HG03066 (cell line): Measurements from ENCODE around the gene FXYD2.

ENCODE experiments used
- ATAC-seq: cut with Tn5 transposase; IDR thresholded peaks from one replicate; pipeline ENCODE4 v1.9.1; 2021; ENCODE audit warnings: low read depth; ENCODE audit not compliant: unreplicated experiment

The FXYD2 gene

DNA sequence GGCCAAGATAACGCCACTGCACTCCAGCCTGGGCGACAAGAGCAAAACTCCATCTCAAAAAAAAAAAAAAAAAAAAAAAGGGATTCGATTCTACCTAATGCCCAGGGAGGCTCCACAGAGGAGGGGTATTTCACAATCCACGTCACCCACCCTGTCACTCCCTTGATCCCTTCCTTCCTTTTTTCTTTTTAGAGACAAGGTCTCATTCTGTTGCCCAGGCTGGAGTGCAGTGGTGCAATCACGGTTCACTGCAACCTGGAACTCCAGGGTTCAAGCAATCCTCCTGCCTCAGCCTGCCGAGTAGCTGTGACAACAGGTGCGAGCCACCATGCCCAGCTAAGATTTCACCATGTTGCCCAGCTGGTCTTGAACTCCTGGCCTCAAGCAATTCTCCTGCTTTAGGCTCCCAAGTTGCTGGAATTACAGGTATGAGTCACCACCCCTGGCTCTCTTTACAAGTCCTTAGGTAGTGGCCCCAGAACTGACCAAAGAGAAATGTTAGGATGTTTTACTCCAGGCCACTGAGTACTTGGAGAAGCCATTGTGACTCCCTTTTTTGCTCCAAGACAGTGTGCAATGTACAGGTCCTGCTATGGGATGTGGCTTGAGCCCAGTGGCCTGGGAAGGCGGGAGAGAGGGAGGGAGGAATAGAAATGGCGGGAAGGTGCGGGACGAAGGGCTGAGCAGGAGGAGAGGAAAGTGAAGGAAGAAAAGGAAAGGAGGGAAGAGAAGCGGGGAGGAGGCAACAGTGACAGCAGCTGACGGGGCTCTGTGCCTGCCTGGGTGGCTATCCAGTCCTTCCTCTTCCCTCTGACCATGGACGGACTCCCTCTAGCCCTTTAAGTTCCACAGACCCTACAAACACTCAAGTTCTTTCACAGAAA, 11.8 kb upstream of the FXYD2 start:
- ATAC-seq, result no peak

- ATAC-seq, result no peak
Measured at GRCh38 chr11:117835576-117835975, 11.0 kb upstream of the FXYD2 start.

DNA sequence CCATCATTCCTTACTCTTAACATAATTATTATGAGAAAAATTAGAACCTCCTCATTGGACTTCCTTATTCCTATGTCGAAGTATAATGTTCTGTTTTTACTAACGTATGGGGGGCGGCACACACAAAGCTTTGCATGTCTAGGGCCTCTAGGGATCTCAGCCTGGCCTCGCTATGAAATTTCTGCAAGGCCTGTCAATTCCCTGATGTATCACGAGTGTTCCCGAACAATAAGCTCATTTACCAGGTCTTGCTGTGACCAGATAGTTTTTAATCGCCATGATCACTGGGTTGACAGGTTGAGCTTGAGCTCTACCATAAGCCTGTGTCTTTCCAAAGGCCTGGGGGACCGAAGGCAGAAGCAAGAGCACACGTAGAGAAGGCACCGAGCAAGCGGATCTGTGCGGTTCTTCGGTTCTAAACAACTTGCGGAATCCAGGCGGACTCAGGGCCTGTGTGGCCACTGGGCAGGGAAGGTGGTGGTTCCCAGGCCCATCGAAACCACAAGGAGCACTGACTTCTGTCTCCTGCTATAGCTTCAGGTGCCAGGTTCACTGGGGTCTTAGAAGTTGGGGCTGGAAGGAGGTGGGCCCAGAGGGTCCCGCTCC, 10.4 kb upstream of the FXYD2 start:
- no peak for ATAC-seq

- ATAC-seq, result no peak
Measured at GRCh38 chr11:117834068-117834810, 9.7 kb upstream of the FXYD2 start.

DNA sequence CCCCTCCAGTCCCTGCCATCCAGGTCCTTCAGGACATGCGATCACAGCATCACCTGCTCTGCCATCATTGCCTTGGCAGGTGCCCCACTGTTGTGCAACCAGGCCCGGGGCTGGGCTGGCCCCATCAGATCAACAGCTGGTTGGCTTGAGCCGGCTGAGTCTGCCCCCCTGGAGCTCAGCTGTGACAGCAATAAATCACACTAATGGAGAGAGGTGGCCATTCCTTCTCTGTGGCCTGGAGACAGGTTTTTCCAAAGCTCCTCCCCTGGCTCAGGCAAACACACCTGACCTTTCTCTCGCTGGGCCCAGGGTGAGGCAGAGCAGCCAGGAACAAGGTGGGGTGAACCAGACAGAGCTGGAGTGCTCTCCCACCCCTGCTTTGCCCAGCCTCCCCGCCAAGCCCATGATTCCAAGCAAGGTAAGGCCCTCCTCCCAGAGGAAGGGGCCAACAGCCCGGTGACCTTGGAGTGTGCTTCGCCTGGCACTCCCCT, 8.9 kb upstream of the FXYD2 start:
- no peak for ATAC-seq

DNA sequence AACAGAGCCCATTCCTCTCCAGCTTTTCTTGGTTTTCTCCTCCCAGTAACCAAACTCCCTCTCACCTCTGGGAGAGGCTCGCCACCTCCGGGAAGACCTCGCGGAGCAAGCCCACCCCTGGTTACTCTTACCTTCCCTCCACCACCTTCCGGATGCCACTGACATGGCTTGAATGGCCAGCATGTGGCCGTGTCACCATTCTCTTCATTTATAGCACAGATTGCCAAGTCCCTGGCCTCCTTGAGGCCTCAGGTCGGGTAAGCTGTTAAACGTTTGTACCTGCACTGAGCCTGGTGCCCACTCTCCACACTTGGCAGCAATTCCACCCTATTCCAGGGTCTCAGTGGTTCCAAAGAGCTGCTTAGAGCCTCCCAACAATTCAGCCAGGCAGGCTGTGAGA, 8.0 kb upstream of the FXYD2 start:
- ATAC-seq, result no peak

DNA sequence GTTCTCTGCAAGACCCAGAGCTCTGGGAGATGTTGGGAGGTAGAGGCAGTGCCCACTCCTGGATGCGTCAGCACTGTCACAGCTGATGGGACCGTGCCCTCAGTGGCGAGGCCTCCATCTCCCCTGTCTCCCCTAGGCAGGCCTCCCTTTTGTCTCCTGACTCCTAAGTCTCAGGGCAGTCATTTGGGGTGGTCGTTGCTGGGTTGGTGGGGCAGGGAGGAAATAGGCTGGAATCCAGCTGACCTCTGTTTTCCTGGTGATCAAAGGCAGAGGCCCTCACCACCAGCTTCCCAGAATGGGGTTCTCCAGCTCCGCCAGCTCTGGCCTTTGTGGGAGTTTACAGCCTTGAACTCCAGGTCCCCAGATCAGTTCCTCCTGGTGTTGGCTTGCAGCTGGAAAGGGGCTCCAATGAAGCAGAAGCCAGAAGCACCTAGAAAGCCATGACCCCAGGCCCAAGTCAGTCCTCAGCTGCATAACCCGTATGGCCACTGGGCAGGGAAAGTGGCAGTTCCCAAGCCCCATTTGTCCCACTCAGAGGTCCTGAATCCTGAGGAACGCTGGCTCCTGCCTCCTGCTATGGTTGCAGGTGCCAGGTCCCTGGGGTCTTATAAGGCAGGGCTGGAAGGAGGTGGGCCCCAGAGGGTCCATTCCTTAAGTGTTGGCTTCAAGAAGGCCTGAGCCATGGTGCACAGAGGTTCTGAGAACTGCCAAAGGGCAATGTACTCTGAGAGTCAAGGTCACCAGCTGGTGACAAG, 7.3 kb upstream of the FXYD2 start:
- ATAC-seq, result no peak

DNA sequence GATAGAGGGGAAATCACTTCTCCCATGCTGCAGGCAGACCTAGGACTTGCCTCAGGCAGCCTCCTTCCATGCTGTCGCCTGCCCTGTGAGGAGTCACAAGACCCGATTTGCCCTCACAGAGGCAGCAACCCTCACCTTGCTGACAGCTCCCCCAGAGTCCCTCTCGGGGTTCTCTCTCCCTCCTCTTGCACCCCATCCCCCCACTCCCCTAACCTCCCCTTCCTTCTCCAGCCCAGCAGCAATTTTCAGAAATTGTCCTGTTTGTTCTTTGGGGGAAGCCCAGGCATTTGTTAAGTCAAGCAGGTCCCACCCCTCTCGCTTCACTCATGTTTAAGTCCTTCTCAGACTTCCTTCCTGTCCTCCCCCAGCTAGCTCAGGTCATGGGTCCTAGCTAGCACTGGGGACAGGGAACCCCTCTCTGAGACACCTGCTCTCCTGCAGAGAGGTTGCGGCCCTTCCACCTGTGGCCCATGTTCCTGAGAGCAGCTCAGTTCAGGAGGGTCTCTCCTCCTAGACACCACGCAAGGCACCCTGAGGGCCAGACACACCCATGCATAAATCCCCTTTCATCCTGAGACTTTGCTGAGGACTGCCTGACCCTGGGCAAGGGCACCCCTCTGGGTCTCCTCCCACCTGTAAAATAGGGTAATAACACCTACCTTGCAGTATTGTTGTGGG, 6.3 kb upstream of the FXYD2 start:
- ATAC-seq, result no peak

GRCh38 chr11:117830072-117830471, 5.5 kb upstream of the FXYD2 start:
- ATAC-seq, result no peak

DNA sequence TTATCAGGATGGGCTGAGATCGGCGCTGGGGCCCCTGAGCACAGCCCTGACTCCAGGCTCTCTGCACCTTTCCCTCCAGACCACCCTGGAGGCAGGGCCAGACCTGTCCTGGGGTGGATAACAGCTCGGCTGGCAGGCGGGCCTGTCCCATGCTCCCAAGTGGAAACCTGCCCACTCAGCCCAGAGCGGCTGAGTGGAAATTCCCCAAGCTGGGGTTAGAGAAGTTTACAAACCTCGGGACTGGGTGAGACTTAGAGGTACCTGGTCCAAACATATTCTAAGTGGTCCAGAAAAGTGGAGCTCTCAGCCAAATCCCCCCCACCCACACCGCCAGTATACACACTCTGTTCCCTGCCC, 4.8 kb upstream of the FXYD2 start:
- ATAC-seq, result no peak

DNA sequence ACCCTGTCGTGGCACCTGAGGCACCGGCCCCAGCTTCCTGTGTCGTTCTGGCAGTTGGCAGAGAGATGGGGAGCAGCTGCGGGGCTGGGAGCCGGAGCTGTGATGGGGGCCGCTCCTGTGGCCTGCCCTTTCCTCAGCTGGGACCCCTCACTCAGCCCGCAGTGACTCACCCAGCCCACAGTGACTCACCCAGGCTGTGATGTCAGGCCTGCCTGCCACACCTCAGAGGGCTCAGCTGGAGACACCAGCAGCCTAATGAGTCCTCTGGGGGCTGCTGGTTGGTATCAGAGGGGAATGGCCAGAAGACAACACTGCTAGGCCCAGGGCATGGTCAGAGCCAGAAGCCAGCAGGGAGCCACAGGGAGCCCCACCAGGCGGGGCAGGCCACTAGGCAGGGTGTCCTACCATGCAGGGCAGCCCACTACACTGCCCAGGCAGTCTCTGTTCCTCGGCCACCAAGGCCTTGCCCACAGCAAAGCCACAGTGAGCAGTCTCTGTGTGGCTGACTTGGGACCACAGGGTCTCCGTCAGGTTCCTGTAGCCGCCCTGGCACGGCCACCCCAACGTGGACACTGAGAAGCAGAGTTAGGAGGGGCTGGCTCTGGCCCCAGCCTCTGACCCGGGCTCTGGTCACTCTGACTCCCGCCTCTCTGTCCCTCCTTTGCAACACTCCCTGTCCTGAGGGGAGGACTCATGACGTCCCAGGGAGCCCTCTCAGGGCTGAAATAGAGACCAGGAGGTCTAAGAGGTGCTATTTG, 4.2 kb upstream of the FXYD2 start:
- no peak for ATAC-seq

GRCh38 chr11:117827521-117828511, 3.3 kb upstream of the FXYD2 start:
- no peak for ATAC-seq

DNA sequence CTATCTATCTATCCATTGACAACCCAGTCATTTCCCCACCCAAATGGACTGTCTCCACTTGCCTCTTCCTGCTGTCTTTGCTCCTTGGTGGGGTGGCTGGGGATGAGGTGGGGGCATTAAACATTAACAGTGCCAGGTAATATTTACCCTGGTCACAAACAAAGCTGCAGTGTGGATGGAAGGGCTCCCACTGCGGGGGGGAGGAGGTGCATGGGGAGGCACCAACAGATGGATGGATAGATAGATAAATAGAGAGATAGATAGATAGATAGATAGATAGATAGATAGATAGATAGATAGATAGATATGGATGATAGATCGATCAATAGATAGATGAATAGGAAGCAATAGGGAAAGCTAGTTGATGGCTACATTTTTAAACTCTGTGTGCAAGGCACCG, 2.3 kb upstream of the FXYD2 start:
- ATAC-seq, result no peak

GRCh38 chr11:117826190-117826570, 1.6 kb upstream of the FXYD2 start:
- no peak for ATAC-seq

DNA sequence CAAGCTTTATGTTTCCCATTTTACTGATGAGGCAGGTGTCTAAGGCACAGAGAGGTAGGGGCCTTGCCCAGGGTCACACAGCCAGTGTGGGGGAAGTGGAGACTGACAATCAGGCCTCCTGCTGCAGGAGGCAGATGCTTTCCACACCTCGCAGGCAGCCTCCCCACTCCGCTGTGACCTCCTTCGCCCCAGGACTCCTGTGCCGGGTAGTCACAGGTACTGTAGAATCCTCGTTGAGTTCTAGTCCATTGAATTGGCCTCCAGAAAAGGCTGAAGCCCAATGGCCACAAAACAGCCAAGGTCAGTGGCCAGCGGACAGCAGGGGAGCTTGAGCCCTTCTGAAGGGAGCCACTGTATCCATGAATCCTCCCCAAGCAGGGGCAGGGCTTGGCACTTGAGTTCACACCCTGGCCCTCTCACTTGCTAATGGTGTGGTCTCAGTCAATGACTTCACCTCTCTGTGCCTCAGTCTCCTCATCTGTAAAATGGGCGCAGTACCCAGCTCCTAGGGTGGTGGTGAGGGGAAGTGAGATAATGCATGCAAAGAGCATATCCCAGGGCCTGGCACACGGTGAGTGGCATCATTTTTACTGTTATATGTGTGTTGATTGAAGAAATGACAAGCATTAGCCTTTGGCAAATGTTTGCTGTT, 1.1 kb upstream of the FXYD2 start:
- ATAC-seq, result no peak

DNA sequence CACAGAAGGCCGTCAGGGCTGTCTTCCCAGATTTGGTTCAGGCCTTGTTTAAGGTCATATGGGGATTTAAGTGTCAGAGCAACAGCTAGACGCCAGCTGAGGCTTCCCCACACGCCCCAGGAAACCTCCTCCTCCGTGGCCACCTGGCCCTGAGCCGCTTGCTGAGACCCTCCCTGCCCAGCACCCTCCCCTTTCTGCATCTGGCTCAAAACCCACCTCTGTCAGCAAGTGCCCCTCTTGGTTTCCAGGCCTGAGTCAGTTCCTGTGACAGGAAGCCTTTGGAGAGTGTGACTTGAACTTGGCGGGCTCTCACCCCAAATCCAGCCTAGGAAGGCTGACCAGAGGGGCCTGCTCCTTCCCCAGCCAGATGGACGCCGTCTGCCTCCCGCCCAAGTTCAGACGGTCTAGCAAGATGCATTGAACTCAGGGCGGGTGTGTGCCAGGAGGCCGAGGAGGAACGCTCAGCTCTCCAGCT, 561 bp downstream of the FXYD2 start:
- no peak for ATAC-seq

DNA sequence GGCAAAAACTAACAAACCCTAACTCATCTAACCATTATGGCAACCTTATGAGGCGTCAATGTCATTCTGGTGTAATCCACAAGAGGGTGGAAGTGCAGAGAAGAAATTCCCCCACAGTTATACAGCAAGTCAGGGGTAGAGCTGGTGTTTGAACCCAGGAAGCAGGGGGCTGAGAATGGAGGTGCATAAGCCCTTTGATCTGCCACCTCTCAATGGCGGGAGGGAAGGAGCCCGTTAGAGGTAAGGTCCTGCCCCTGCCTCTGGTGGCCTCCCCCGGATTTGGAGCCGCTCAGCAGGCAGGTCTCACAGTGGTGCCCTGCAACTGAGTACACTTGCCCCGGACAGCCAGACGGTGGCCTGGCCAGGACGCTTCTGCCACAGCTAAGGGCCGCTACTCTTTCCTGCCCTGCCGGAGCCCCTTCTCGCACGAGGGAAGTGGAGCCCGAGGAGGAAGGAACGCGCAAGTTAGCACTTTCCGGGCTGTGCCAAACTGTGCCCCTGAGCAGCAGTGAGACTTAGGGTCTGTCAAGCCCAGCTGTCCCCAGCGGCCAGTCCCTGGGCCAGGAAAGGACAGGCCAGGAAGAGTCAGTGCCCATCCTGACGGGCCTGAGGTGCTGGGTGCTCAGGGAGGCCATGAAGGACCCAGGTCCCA, 1.1 kb downstream of the FXYD2 start:
- no peak for ATAC-seq
